ENCODE results near the gene PSMB10.
A peak's percentile ranks its signal among the peaks of the same experiment; 100 is the strongest.
"Not testable (repeated sequence)": the region's sequence is repeated elsewhere in the genome, so short reads cannot be mapped to it uniquely, and the experiment has no call there.

Gene PSMB10

DNA sequence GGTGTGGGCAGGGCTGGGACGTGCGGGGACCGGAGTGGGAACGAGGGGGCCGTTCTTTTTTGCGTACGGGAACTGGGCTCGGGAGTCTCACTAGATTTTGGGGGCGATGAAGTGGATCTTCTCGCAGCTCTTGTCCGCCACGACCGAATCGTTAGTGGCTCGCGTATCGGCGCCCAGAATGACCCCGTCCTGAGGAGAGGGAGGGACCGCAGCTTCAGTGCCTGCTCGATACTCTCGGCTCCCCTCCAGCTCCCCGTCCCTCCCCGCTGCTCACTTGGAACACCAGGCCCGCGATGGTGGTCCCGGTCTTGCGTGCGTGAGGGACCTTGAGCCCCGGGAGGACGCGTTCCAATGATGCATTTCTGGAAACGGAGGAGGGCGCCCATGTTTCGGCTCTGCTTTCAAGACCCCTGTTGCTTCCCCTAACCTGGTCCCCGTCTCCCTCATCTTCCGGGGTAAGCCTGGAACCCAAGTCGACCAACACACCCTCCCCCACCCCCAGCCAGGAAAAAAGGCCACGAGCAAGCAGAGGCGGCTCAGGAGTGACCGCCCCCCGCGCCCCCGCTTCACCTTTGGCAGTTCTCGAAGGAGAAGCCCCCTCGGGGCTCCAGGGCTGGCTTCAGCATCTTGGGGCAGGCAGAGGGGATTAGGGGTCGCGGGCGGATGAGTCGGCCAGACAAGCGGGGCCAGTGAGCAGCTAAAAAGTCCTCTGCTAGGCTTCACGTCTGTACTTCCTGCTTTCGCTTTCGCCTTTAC lies at the start of gene PSMB10:
Gene PSMB10 (minus strand): TSS at position 727 of the 756 bp plus-strand sequence. CDS start 101 bp downstream, at position 626.
- DNase-seq (ENCODE audit: low read depth in 3 of 3): peak in 1 of 3 experiments; percentile 57

DNA sequence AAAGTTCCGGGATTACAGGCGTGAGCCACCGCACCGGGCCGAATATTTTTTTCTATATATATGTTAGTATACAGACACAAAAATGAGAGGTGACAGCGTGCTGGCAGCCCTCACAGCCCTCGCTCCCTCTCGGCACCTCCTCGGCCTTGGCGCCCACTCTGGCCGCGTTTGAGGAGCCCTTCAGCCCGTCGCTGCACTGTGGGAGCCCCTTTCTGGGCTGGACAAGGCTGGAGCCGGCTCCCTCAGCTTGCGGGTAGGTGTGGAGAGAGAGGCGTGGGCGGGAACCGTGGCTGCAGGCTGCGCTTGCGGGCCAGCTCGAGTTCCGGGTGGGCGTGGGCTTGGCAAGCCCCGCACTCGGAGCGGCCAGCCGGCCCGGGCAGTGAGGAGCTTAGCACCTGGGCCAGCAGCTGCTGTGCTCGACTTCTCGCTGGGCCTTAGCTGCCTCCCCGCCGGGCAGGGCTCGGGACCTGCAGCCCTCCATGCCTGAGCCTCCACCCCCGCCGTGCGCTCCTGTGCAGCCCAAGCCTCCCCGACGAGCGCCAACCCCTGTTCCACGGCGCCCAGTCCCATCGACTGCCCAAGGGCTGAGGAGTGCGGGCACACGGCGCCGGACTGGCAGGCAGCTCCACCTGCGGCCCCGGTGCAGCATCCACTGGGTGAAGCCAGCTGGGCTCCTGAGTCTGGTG lies 45.5 kb upstream of the PSMB10 start:
- DNase-seq (ENCODE audit: low read depth in 3 of 3): no peak

DNA sequence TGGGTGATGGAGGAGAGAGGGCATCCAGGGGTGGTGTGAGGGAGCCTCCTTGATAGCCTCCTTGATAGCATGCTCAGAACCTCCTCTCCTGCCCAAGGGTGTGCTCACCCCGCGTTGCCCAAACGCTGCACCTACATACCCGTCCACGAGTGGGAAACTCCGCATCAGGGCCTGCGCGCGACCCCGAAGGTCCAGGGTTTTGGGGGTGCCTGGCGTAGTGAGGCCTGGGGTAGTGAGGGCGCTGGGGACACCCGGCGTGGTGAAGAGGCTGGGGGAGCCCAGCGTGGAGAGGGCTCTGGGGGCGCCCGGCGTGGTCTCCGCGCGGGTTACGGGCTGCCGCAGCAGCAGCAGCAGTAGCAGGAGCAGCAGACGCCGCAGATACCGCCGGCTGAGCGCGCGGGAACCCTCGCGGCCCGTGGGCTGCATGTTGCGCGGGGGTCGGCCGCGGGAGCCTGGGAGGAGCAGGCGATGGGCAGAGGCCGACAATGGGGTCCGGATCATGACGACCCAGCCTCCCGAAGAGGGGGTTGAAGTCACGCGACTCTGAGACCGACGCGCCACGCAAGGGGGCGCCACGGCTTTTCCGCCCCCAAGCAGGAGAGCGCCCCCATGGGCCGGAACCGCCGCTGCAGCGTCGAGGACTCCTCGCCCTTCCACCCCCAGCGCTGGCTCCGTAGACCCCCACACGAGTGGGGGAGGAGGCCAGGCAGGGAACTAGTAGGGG lies 43.5 kb upstream of the PSMB10 start, which contains the start of gene DPEP3:
Gene DPEP3 (minus strand): TSS at position 545 of the 724 bp plus-strand sequence. CDS start 119 bp downstream, at position 426.
- no peak for DNase-seq (ENCODE audit: low read depth in 3 of 3)

DNA sequence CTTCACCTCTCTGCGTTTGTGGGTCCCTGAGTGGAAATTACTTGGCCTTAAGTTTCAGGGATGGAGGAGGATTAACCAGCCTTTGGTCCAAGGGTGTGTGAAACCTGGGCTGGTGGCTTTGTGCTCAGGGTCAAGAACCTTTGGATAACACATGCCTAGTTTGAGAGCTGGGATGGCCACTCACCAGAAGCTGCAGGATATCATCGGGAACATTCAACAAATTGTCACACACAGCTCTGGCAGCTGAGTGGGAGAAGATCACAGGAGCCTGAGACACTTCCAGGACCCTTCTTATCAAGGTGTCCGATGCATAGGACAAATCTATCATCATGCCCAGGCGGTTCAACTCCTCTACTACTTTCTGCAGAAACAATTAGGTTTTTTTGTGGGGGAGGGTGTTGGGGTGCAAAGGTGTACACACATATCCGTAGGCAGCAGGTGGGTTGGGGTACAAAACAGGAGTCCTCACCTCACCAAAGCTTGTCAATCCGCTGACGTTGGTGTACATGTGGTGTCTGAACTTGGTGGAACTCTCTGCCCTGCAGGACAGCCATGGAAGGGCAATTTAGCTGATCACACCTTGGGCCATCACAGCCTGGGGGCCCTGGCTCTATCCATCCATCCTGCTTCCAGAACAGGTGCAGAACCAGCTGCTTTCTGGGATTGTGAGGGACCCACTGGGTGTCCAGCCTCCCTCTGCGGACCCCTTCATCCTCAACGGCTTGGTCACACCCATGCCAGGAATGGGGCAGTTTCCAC lies 41.0 kb upstream of the PSMB10 start:
- DNase-seq (ENCODE audit: low read depth in 3 of 3): no peak

DNA sequence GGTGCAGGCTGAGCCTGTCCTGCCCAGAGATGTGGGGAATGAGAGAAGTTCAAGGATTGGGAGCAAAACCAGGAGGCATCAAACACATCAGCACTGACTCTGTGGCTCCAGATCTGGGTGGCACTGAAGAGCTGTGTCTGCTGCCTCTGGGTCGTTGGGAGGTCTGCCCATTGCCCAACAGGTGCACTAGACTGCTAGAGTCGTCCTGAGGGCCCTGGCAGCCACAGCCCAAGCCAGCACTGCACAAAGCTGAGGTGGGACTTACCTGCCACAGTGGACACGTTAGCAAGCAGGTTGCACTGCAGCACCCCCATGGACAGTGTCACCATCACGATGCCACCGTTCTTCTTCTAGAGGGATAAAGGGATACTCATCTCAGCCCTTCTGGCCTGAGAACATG lies 40.4 kb upstream of the PSMB10 start:
- no peak for DNase-seq (ENCODE audit: low read depth in 3 of 3)

DNA sequence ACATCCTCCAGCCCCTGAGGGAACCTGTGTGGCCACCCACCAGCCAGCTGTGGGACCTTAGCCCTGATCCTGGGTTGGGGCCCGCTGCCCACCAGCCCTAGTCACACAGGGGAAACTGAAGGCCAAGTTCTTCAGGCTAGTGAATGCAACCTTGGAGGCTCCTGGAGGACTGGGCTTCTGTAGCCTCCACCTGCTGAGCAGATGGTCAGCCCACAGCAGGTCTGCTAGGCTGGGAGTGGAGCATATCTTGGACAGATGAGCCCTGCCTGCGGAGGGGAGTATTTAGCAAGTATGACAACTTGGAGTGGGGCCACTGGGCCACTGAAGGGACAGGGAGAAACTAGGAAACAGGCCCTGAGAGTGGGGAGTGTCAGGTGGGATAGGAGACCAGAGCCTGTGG lies 39.6 kb upstream of the PSMB10 start:
- DNase-seq (ENCODE audit: low read depth in 3 of 3): no peak

DNA sequence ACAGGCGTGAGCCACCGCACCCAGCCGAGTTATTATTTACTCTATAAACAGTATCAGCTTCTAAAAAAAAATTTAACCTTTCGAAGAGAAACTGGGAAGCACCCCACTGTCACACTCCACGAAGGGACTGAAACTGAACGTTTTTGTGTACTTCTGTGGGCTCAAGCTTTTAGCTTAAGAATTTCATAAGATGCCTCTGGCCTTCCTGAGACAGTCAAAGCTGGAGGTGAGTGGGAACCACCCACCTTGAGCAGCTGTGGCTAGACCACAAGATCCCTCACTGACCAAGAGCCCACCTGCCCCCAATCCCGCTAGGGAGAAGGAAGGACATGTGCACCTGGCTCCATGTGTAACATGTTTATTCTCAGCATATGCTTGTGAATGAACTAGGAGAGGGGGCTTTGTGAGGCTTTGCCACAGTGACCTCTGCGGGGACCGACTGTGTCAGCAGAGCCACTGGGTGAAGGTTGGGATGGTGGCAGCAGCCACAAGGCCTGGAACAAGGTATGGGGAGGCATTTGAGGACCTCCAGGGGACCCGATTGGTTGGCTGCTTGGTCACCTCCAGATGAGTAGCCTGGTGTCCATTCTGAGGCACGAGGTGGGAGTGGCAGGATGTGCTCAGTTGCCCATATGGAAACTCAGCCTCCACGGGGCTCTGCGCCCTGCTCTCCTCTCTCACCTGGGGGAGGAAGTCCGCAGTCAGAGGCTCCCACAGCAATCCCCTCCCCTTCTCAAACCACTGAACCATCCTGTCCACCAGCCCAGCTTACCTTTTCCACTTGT lies 38.9 kb upstream of the PSMB10 start:
- no peak for DNase-seq (ENCODE audit: low read depth in 3 of 3)

DNA sequence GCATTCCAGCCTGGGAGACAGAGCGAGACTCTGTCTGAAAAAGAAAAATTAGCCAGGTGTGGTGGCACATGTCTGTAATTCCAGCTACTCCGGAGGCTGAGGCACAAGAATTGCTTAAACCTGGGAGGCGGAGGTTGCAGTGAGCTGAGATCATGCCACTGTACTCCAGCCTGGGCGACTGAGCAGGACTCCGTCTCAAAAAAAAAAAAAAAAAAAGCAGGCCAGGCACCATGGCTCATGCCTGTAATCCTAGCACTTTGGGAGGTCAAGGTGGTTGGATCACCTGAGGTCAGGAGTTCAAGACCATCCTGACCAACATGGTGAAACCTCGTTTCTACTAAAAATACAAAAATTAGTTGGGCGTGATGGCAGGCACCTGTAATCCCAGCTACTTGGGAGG lies 35.6 kb upstream of the PSMB10 start:
- not testable (repeated sequence) for DNase-seq (ENCODE audit: low read depth in 3 of 3)

DNA sequence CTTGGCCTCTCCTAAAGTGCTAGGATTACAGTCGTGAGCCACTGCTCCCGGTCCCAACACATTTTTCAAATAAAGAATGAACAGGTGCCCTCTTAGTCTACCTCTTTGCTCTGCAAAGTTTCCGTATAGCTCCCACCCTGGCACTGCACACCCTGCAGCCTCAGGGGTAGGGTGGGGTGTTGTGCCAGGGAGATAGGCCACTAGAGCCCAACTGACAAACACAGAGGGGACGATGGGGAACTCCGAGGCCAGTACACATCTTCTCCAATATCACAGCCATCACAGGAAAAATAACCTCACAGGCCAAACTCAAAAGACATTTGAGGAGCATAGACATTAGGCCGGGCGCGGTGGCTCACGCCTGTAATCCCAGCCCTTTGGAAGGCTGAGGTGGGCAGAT lies 34.5 kb upstream of the PSMB10 start:
- no peak for DNase-seq (ENCODE audit: low read depth in 3 of 3)

DNA sequence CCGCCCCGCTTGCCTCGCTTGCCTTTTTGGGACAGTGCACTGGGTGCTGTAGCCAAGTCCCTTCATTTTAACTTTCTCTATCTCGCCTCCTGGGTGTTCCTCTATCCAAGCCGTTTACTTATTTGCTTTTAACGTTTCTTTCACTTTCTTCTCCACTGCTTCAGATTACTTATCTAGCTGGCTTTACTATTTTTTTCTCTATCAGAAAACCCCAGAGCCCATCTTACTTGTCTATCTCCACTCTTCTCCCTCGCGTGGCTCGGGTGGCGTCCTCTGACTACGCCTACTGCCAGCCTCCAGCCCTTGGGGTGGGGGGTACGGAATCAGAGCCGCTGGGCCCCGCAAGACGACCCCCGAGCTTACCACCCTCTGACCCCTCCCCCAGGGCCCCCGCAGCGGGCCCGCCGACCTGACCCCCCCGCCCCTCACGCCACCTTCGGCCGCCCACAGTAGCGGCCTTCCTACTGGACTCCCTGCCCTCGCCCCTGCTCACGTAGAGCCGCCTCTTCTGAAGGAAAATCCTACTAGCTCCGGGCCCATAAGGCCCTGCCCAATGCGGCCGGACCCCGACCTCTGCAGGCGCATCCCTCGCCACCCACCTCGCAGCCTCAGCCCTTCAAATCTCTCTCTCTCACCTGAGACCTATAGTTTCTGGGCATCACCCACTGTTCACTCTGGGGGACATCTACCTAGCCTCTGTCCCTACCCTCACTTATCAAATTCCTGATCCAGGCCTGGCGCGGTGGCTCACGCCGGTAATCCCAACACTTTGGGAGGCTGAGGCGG lies 32.8 kb upstream of the PSMB10 start:
- DNase-seq (ENCODE audit: low read depth in 3 of 3): no peak

DNA sequence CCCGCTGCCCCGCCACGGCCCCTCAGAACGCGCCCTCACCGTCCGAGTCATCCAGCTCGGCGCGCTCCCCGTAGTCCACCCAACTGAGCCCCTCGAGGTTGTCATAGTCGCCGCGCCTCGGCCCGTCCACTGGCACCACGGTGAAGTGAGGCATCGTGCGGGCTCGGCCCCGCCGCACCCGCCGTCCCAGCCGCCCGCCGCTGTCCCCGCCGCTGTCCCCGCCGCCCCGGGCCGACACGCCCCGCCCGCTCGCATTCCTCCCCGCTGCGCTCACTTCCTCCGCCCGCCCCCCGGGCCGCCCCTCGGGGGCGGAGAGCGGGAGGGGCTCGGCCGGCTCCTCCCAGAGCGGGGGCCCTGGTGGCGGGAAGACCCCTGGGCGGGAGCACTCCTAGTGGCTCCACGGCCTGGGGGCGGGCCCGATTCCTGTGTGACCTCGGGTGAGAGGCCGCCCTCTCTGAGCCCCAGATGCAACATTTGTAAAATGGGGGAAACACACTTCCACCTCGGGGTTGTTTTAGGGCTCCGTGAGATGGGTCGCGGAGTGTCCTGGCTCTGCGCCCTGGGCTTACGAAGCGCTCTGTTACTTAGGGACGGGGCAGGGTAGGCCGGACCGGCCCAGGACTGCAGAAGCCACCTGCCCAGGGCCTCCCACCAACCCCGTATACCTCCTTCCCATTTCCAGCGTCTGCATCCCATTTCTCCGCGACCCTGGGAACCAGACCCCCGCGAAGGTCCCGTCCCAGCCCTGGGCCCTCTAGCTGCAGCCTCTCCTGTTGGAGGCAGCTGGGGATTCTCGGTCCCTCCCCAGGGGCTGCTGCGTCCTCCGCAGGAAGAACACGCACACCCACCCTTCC lies 32.0 kb upstream of the PSMB10 start, which contains the start of gene SLC12A4:
Gene SLC12A4 (minus strand): TSS at position 238 of the 854 bp plus-strand sequence. CDS start 84 bp downstream, at position 154.
- peak; percentile 68 to 91 (median 80) for DNase-seq (ENCODE audit: low read depth in 3 of 3)

DNA sequence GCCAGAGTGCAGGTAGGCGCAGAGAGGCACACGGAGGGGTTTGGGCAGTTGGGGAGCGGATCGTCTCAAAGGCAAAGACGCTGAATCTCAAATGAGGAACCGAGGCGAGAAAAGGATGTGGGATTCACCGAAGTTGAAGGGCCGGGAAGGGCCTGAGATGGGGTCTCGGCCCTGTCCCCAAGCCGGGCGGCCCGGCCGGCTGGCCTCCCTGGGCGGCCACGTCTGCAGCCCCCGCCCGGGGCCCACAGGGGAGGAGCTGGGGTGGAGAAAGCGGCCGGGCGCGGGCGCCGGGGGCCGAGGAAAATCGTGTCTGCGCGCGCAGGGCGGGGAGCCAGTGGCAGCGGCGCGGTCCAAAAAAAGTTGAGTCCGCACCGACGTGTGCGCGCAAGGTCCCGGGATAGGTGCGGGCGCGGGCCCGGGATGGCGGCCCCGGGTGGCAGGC lies 31.3 kb upstream of the PSMB10 start:
- DNase-seq (ENCODE audit: low read depth in 3 of 3): peak in 1 of 3 experiments; percentile 39

DNA sequence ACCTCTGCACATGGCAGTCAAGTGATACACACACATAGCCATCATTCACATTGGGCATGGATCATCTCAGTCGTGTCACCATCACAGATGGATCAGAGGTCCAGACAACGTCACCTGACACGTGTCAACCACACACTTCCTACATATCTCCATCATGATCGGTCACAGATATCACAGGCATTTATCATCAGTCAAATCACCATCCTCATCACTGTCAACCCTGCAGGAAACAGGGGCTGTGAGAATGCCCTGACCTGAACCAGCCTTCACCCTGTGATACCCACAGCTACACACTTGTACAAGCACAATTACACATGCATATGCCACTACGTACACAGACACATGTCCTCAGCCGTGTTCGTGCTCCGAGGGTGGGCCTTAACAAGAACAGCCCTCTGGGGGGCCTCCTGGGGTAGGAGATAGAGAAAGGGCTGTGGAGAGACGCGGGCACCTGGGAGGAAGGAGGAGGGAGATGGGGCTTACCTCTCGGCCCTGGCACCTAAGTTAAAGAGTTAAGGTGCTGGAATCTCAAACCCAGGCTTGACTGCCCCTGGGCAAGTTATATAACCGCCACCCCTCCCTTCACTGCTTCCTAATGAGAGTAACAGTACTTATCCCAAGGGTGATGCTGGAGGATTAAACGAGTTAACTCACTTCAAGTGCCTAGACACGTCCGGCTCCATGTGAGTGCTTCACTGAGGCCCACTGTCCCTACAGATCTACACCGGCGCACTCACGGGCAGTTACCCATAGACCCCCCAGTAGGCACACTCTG lies 30.7 kb upstream of the PSMB10 start:
- no peak for DNase-seq (ENCODE audit: low read depth in 3 of 3)

DNA sequence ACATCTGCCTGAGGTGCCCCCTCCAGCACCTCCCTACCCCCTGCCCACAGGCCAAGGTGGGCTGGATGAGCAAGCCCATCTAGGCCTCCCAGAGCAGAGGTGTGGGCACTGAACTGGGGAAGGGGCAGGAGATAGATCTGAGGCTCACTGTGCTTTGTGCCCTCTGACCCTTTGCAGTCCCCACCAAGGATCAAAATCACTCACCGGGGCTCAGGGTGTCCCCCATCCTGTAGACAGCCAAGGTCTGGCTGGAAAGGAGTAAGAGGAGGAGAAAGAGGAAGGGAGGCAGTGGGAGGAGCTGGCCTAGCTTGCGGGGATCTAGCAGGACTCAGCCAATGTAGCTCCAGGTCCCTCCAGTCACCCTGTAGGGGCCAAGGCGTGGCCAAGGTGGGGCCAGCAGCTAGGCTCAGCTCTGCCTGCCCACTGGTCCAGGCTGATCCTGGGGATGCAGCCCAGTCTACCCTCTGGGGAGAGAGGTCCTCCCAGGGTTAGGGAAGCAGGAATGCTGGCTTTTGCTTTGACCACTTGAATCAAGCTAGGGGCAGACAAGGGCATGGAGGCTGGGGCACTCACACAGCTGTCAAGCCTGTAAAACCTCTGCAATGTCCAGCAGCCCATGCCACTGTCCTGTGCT lies 30.0 kb upstream of the PSMB10 start:
- no peak for DNase-seq (ENCODE audit: low read depth in 3 of 3)

DNA sequence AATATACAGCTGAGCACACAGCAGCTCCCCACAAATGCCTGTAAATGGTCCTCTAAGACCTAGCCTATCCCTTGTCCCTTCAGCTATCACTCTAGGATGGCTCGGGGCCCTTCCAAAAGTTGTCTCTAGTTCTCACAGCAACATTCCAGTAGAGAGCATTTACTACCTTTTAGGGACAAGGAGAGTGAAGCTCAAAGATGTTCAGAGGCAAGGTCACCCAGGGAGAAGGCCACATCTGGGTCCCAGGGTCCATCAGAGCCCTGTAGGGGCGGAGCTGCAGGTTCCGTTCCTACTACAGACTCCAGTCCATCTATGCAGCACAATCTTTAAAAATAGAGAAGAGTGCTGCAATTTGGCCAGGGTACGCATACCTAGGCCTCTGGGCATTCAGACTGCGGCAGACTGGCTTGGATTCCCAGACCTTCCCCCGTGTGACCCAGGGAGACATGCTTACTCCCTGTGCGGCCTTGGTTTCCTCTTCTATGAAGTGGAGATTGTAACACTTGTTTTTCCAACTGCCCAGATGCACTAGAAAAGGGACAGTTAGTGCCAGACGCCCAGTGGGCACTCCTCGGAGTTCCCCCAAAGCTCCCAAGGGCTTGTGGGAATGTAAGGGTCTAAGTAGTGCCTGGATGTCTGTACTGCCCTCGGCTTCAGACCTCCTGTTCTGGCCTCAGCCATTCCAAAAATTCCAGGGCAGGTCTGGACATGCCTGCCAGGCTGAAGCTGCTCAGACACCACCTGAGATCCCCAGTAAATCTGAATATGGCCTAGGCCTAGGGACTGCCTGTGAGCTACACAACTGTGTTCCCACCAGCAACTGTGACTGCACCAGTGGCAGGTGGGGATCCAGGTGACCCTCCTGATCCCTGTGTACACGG lies 29.3 kb upstream of the PSMB10 start:
- no peak for DNase-seq (ENCODE audit: low read depth in 3 of 3)

DNA sequence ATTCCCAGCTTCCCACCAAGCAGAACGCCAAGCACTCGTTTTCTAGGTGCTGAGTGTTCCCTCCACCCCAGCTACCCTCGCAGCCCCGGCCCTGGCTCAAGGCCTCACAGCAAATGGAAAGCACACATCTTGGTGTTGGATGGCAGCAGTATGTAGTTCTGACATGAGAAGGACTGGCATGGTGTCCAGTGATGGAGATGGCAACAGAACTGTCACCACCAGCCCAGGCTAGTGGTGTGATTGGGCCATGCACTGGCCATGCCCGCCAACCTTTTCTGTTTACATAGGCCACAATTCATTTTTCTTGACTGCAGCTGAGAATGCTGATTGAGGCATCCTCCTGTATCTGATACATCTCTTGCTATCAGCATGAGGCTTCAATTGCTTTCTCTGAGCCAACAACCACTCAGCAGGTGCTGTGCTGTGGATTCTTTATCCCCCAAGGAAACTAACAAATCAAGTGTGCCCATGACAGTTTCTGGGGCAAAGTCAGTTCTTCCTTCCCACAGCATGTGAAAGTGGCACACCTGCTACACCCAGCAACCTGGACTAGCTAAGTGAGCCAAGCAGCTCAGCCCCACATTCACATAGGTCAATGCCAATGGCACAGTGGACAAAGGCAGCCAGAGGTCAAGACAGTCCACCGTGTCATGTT lies 28.0 kb upstream of the PSMB10 start:
- no peak for DNase-seq (ENCODE audit: low read depth in 3 of 3)
